K562 (cell line): ENCODE results near the gene ARMH1. TPM values are rescaled to one million over a fixed set of nuclear protein-coding genes. Genes with fewer than 3 reads are reported as not detected.

ENCODE experiments used
- ARNT ChIP-seq, 2 experiments: fragments of 450-650 bp; IDR thresholded peaks; 2 replicates each; pipeline ENCODE4 v1.6.1; 2016; ENCODE audit warnings: mild to moderate bottlenecking in 1 of 2
- CBFA2T2 ChIP-seq: fragments of 450-650 bp; conservative IDR thresholded peaks from 2 replicates; pipeline ENCODE4 v1.6.1; 2017; ENCODE audit warnings: mild to moderate bottlenecking
- CSDE1 ChIP-seq, 2 experiments: fragments of 450-650 bp; IDR thresholded peaks; 2 replicates each; pipeline ENCODE4 v1.6.1; 2016; ENCODE audit warnings: mild to moderate bottlenecking in 1 of 2
- CXXC5 ChIP-seq: fragments of 250-450 bp; sonication (Bioruptor Pico); IDR thresholded peaks from 2 replicates; pipeline ENCODE4 v1.8.0; 2022; ENCODE audit warnings: inconsistent platforms, mild to moderate bottlenecking, moderate library complexity
- ELF2 ChIP-seq: fragments of 250-450 bp; sonication (Bioruptor Pico); IDR thresholded peaks from 2 replicates; pipeline ENCODE4 v1.5.0; 2021; ENCODE audit warnings: mild to moderate bottlenecking
- GATAD2B ChIP-seq: fragments of 450-650 bp; IDR thresholded peaks from 2 replicates; pipeline ENCODE4 v1.6.1; 2017; ENCODE audit warnings: mild to moderate bottlenecking, borderline replicate concordance
- GMEB1 ChIP-seq: fragments of 250-450 bp; sonication (Bioruptor Pico); IDR thresholded peaks from 2 replicates; pipeline ENCODE4 v1.4.0; 2020; ENCODE audit warnings: mild to moderate bottlenecking
- HES1 ChIP-seq: fragments of 450-650 bp; IDR thresholded peaks from 2 replicates; pipeline ENCODE4 v1.6.1; 2016; ENCODE audit warnings: low read depth, mild to moderate bottlenecking, moderate library complexity
- ID3 ChIP-seq, 2 experiments: fragments of 250-450 bp in 1 of 2; fragments of 450-650 bp in 1 of 2; sonication (Bioruptor Pico) in 1 of 2; IDR thresholded peaks; 2 replicates each; pipeline versions ENCODE4 v1.6.1 to v1.8.0; 2016 to 2021; ENCODE audit warnings: mild to moderate bottlenecking in 2 of 2, moderate library complexity in 2 of 2, missing compliant biosample characterization in 1 of 2, missing genetic modification characterization in 1 of 2
- KAT8 ChIP-seq: fragments of 450-650 bp; IDR thresholded peaks from 2 replicates; pipeline ENCODE4 v1.6.1; 2016; ENCODE audit warnings: low read depth, mild to moderate bottlenecking
- MYBL2 ChIP-seq, 2 experiments: fragments of 450-650 bp in 1 of 2; sonication (generic) in 1 of 2; formaldehyde crosslinking in 1 of 2; IDR thresholded peaks; 2 replicates each; pipeline versions ENCODE4 v1.6.1 to v1.8.1; 2017 to 2022; ENCODE audit warnings: borderline replicate concordance in 1 of 2, inconsistent platforms in 1 of 2, low read depth in 1 of 2, mild to moderate bottlenecking in 1 of 2, missing genetic modification reagents in 1 of 2, moderate library complexity in 1 of 2
- RREB1 ChIP-seq: fragments of 250-450 bp; sonication (Bioruptor Pico); IDR thresholded peaks from 2 replicates; pipeline ENCODE4 v1.4.0; 2020
- SPI1 ChIP-seq: IDR thresholded peaks from 2 replicates; pipeline ENCODE4 v1.6.1; 2011; ENCODE audit warnings: low read depth, low read length, control low read depth, borderline replicate concordance
- TOE1 ChIP-seq, 2 experiments: fragments of 450-650 bp in 1 of 2; sonication (generic) in 1 of 2; formaldehyde crosslinking in 1 of 2; IDR thresholded peaks; 2 replicates each; pipeline versions ENCODE4 v1.7.1 to v1.8.0; 2016 to 2022; ENCODE audit warnings: borderline replicate concordance in 2 of 2, mild to moderate bottlenecking in 2 of 2, antibody characterized with exemption in 1 of 2, inconsistent platforms in 1 of 2, low read depth in 1 of 2, missing genetic modification reagents in 1 of 2, moderate library complexity in 1 of 2
- USF2 ChIP-seq: sonication (generic); formaldehyde crosslinking; IDR thresholded peaks from 2 replicates; pipeline ENCODE4 v1.5.0; 2020; ENCODE audit warnings: missing genetic modification reagents
- polyA plus RNA-seq, 8 experiments: library from polyadenylated mRNA; depleted of rRNA in 4 of 8; stranded (reverse) in 5 of 8; unstranded in 3 of 8; fragments of >200 nt; fragmentation: Nextera tagmentation in 2 of 8; fragmentation: Illumina TruSeq in 1 of 8; extraction: Ambion mirVana in 2 of 8; extraction: Trizol in 1 of 8; gene quantifications; 2 replicates each; pipeline versions ENCODE4 v1.2.1 to v1.2.3, GENCODE V29; 2011 to 2014; ENCODE audit warnings: inconsistent platforms in 1 of 8, missing spikeins in 1 of 8
- total RNA-seq, 7 experiments: library from RNA; depleted of rRNA in 6 of 7; stranded (reverse); fragments of >200 nt in 6 of 7; fragmentation: Illumina TruSeq in 2 of 7; extraction: Trizol in 2 of 7; gene quantifications; 2 replicates each; pipeline versions ENCODE4 v1.2.1 to v1.2.3, GENCODE V29; 2011 to 2021; ENCODE audit warnings: low replicate concordance in 1 of 7

The ARMH1 gene
- total and polyA plus RNA-seq, 9 of the 15 experiments (the other 6 are each of a cell fraction or from before 2014, with no cell fraction given) = 0.41 TPM; not detected in 8

GRCh38 chr1:44730741-44731512 lies 56.4 kb downstream of the ARMH1 start, which contains the start of gene RNU5D-1 (continued):
- TF ChIP-seq RREB1 = 0 out of 2 replicates have a peak, but pooled peaks have one; percentile 27
- no peak for TF ChIP-seq HES1
- no peak for TF ChIP-seq KAT8
- peak; percentile 94 for TF ChIP-seq GATAD2B
- TF ChIP-seq CSDE1 (IDR thresholded peaks at IDR 0.05) = peak in 1 of 2 experiments; percentile 100; a peak in 2 of 4 replicates
- no peak for TF ChIP-seq ID3 (CRISPR knock-in tag; IDR thresholded peaks at IDR 0.05)
- TF ChIP-seq ID3 (tag; IDR thresholded peaks at IDR 0.05) = peak; percentile 86
- TF ChIP-seq SPI1 = no peak; the same call in none of the 2 replicates
- peak; percentile 58; the same call in 1 of the 2 replicates for TF ChIP-seq CXXC5 (CRISPR knock-in tag)
- peak; percentile 94 to 99 for TF ChIP-seq ARNT (IDR thresholded peaks at IDR 0.05)
- TF ChIP-seq GMEB1 (CRISPR knock-in tag) = peak; percentile 69
- TF ChIP-seq USF2 (CRISPR knock-in tag) = no peak
- TF ChIP-seq TOE1 (IDR thresholded peaks at IDR 0.05; ENCODE audit: borderline replicate concordance) = peak; percentile 91
- TF ChIP-seq TOE1 (CRISPR knock-in tag; IDR thresholded peaks at IDR 0.05; ENCODE audit: borderline replicate concordance, low read depth) = peak; percentile 90
- TF ChIP-seq ELF2 (CRISPR knock-in tag) = peak; percentile 91
- TF ChIP-seq MYBL2 (IDR thresholded peaks at IDR 0.05; ENCODE audit: low read depth) = no peak; the same call in 1 of the 2 replicates
- no peak for TF ChIP-seq MYBL2 (CRISPR knock-in tag; IDR thresholded peaks at IDR 0.05; ENCODE audit: borderline replicate concordance)
- peak; percentile 24 for TF ChIP-seq CBFA2T2
